GM19239 (cell line): ENCODE results near the gene NUSAP1.
"Not testable (repeated sequence)": the region's sequence is repeated elsewhere in the genome, so short reads cannot be mapped to it uniquely, and the experiment has no call there.

Experiments used
- DNase-seq: peaks from one replicate; pipeline ENCODE4 v3.0.0; 2011; ENCODE audit warnings: low spot score; ENCODE audit not compliant: insufficient read length
- FAIRE-seq: peaks from 2 replicates; lab custom pipeline; 2011; peaks lifted over from hg19 to GRCh38; lab: Jason Lieb, UNC

NUSAP1 gene, protein sequence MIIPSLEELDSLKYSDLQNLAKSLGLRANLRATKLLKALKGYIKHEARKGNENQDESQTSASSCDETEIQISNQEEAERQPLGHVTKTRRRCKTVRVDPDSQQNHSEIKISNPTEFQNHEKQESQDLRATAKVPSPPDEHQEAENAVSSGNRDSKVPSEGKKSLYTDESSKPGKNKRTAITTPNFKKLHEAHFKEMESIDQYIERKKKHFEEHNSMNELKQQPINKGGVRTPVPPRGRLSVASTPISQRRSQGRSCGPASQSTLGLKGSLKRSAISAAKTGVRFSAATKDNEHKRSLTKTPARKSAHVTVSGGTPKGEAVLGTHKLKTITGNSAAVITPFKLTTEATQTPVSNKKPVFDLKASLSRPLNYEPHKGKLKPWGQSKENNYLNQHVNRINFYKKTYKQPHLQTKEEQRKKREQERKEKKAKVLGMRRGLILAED

DNA sequence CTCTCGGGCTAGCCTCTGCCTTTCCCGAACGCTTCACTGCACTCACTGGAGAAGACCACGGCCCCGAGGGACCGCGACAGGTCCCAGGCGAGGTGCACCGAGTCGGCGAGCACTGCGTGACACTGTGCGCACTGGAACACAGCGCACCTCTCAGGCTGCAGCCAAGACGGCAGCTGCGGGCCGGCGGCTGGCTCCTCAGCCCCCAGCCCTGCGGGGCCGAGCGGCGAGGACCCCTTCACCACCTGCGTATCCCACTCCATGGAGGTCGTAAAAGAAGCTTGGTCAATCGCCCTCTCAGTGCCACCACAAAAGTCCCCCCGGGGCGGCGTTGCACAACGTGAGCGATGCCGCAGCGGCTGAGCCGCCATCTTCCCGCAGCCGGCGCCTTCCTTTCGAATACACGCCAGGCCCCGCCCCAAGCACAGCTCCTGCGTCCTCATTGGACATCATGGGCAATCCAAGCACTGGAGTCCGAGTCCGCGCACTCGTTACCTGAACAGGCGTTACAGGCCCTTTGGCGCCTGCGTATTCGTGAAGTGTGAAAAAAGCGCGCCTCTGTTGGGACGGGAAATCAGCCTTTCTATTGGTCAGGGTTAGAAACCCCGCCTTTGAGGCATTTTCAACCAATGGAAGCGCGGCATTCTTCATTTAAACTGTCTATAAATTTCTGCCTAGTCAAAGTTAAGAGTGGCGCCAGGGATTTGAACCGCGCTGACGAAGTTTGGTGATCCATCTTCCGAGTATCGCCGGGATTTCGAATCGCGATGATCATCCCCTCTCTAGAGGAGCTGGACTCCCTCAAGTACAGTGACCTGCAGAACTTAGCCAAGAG is at the start of gene NUSAP1, which contains the start of gene OIP5:
Gene NUSAP1 (plus strand): TSS at position 688 of the 832 bp plus-strand sequence. CDS start 77 bp downstream, at position 765.
Gene OIP5 (minus strand): TSS at position 398 of the 832 bp plus-strand sequence. CDS start 30 bp downstream, at position 368.
- peak; percentile 97 for FAIRE-seq
- peak; percentile 88 for DNase-seq

DNA sequence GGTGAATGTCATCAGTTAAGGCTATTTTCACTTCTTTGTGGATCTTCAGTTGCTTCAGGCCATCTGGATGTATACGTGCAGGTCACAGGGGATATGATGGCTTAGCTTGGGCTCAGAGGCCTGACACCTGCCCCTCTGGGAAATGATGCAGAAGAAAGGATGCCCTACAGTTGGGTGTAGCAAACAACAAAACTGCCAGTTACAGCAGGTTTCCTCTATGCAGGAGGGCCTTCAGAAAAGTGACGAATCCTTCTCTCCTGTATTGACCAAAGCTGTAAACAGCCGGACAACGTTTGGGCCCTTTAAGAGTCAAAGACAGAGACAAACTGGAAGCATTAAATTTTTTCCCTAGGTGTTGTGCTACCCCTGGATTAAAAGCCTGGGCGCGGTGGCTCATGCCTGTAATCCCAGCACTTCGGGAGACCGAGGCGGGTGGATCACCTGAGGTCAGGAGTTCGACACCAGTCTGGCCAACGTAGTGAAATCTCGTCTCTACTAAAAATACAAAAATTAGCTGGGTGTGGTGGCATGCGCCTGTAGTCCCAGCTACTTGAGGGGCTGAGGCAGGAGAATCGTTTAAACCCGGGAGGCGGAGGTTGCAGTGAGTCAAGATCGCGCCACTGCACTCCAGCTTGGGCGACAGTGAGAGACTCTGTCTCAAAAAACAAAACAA is 49.6 kb upstream of the NUSAP1 start:
- not testable (repeated sequence) for FAIRE-seq, DNase-seq

DNA sequence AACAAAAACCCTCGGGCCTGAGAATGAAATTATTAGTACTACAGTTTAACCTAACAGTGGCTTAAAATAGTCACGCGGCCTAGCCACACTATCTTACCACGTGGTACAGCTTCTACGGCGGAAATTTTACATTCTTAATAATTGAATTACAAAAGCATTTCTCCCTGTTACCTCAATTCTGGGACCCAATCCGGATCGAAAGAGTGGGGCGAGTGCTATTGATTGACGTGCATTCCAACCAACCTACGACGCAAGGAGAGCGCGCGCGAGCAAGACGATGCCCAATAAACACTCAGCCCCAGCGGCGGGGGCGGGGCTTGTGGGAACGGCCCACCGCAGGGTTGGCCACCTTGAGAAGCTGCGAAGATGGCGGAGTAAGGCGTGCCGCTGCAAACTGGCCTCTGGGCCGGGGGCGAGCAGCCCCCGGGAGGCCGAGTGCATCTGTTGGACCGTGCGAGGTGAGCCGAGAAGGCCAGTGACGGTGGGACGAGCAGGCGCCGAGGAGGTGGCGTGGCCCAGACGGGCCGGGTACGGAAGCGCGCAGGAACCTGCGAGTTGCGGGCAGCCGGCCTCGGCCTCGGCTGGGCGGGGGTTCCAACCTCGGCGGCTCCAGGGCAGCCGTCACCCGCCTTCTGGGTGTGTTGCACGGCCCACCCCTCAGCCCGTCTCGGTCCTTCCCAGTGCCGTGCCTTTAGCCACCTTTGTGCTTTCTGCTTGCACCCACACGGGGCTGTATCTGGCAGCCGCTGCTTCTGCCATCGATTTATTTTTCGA is 48.8 kb upstream of the NUSAP1 start:
- DNase-seq (peak; percentile 93), FAIRE-seq (peak; percentile 96)

DNA sequence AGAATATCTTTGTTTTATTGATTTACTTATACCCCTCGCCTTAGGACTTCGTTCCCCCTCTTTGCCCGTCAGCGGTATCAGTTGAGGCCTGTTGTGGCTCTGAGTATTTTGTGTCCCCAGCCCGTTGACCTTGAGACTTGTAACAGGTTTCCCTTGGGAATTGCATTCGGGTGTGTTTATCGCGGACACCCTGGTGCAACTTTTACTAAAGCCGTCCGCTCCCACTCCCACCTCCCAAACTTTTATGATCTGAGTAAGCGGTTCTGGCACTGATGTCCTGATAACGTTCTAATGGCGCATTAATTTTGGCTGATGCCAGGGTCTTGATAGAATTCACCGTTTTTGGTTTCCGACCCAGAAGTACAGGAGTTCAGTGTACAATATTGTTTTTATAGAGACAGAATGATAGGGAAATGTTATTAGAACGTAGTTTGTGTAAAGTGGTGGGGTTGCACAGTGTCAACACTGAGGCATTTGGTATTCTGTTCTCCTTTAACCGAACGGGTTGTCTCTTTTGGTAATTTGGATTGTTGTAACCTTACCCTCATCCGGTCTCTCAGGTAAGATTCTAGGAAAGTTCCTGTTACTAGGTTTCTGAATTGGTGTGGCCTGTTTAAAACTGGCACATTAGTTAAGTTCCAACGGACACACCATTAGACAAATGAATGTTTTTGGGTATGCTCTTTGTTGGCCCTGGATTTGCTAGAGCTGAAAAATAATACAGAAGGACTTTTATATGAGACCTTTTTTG is 48.1 kb upstream of the NUSAP1 start:
- DNase-seq (no peak), FAIRE-seq (peak; percentile 70)

DNA sequence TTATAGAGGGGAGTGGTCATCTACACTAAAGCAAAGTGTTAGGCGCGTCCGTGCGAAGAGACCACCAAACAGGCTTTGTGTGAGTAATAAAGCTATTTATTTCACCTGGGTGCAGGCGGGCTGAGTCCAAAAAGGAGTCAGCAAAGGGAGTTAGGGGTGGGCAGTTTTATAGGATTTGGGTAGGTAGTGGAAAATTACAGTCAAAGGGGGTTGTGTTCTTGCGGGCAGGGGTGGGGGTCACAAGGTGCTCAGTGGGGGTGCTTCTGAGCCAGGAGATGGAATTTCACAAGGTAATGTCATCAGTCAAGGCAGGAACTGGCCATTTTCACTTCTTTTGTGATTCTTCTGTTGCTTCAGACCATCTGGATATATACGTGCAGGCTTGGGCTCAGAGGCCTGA is 47.4 kb upstream of the NUSAP1 start:
- DNase-seq (no peak), FAIRE-seq (no peak)

DNA sequence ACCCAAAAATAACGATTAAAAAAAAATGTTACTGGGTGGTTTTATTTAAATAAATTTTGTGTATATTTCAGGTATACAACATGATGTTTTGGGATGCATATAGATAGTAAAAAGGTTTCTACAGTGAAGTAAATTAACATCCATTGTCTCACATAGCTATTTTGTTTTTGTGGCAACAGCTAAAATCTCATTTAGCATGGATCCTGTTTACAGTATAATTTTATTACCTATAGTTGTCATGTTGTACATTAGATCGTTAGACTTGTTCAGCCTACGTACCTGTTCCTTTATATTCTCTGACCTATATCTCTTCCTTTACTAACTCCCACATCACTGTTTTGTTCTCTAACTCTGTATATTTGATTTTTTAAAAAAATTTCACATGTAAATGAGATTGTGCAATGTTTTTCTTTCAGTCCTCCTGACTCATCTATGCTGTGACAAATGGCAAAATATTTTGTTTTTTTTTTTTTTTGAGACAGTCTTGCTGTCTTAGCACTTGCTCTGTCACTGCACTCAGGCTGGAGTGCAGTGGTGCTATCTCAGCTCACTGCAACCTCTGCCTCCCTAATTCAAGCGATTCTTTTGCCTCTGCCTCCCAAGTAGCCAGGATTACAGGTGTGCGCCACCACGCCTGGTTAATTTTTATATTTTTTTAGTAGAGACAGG is 45.9 kb upstream of the NUSAP1 start:
- FAIRE-seq (no peak), DNase-seq (no peak)

DNA sequence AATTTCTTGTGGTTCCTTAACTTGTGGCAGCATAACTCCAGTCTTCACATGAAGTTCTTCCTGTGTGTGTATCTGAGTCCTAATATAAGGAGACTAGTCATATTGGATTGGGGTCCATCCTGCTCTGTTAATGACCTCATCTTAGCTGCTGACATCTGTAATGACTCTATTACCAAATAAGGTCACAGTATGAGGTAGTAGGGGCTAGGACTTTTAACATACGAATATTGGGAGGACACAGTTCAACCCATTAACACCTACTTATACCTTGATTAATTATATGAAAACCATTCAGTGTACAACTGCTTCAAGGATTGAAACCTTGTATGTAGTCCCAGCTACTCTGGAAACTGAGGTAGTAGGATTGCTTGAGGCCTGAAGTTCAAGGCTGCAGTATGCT is 44.2 kb upstream of the NUSAP1 start:
- FAIRE-seq (no peak), DNase-seq (no peak)

DNA sequence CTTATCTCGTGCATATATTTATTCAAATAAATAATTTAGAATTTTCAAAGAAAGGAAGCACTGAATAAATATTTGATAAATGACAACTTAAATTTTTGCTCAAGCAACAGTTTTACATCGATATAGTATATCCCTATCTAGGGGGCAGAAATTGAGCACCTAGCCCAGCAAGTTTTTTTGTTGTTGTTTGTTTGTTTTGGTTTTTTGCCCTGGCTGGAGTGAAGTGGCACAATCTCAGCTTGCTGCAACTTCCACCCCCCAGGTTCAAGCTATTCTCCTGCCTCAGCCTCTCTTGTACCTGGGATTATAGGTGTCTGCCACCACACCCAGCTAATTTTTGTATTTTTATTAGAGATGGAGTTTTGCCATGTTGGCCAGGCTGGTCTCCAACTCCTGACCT is 42.7 kb upstream of the NUSAP1 start:
- DNase-seq (no peak), FAIRE-seq (no peak)

DNA sequence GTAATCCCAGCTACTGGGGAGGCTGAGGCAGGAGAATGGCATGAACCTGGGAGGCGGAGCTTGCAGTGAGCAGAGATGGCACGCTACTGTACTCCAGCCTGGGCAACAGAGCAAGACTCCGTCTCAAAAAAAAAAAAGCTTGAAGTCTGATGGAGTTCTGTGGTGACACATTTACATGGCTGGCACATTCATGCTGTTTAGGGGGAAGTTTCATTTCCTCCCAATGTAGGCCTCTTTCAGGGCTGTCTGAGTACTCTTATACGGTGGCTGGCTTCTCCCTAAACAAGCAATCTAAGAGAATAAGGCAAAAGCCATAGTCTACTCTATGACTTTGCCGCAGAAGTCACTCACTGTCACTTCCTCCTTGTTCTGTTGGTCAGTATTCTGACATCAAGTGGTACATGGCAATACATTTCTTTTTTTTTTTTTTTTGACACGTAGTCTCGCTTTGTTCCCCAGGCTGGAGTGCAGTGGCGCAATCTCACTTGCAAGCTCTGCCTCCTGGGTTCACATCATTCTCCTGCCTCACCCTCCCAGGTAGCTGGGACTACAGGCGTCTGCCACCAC is 41.5 kb upstream of the NUSAP1 start:
- DNase-seq, result no peak
- FAIRE-seq, result peak; percentile 80

DNA sequence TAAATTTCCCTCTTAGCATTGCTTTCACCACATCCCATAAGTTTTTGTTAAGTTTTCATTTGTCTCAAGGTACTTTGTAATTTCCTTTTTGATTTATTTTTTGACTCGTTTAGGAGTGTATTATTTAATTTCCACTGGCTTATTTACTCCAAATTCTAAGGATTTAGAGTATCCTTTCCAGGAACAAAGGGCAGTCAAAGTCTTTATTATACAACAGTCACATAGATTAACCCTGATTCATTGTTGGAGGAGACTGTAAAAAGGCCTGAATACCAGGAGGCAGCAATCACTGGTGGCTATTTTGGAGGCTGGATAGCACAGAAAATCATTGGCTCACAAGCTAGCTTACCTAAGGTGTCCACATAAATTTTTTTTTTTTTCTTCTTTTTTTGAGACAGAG is 40.2 kb upstream of the NUSAP1 start:
- FAIRE-seq, result no peak

DNA sequence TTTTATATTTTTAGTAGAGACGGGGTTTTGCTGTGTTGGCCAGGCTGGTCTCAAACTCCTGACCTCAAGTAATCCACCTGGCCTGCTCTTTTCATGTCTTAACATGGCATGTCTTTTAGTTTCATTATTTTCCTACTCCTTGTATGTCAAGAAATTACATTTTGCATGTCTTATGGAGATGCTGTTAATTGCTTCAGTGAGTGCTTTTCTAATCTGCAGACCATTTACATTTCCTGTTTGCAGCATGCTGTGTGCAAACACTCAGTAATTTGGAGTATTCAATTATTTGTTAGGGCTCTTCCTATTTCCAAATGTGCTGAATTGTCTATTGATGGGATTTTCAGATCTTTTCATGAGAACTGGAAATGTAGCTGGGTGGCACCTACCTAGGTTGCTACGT is 31.5 kb upstream of the NUSAP1 start:
- not testable (repeated sequence) for FAIRE-seq, DNase-seq

More for the DNA sequence above, 40.2 kb upstream of the NUSAP1 start:
- no peak for DNase-seq

DNA sequence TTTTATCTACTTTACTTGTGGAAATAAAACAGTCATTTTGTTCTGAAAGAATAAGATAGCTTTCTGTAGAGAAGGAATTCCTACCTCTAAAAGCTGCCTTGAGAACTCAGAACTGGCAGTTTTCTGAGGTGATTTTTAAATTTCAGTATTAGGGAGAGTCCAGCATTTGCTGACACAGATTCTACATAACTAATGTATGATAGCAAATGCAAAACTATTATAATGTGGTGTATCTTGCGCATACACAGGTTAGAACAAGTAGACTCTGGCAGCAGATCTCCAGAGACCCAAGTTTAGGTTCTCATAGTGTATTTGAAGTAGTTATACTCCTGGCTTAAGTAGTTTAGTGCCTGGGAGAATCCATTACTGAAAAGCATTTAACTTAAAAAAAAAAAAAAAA is 31.1 kb upstream of the NUSAP1 start:
- FAIRE-seq (no peak), DNase-seq (no peak)

DNA sequence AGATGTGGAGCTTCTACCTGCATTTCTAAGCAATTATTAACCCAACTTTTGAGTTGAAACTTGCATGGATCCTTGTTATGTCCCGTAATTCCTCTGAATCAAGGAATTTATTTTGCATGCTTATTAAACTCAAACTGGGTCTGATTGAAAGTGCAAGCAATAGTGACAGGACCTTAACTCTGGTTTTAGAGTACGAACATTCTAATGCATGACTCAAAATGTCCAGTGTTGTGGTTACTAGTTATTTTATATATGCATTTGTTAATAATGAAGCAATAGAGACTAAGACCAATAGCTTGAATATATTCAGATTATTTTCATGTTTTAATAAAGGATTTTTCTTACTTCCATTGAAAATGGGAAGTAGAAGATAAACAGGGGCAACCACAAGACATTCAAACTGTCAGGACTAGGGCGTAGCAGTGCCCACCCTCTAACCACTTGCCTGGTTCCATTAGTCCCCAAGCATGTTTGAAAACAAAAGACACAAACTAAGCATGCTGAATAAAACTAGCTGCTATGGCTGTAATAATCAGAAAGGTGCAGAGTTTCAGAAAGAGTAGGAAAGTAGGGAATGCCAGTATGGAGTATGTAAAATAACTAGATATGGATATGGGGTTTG is 28.4 kb upstream of the NUSAP1 start:
- DNase-seq (no peak), FAIRE-seq (peak; percentile 35)

DNA sequence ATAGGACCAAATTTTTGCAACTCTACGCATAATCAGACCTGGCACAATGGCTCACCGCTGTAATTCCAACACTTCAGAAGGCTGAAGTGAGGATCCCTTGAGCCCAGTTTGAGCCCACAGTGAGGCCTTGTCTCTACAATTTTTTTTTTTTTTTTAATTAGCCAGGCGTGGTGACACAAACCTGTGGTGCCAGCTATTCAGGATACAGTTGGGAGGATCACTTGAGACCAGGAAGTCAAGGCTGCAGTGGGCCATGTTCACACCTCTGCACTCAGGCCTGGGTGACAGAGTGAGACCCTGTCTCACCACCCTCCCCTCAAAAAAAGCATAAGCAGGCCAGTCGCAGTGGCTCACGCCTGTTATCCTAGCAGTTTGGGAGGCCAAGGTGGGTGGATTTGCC is 25.0 kb upstream of the NUSAP1 start:
- FAIRE-seq (no peak), DNase-seq (no peak)

DNA sequence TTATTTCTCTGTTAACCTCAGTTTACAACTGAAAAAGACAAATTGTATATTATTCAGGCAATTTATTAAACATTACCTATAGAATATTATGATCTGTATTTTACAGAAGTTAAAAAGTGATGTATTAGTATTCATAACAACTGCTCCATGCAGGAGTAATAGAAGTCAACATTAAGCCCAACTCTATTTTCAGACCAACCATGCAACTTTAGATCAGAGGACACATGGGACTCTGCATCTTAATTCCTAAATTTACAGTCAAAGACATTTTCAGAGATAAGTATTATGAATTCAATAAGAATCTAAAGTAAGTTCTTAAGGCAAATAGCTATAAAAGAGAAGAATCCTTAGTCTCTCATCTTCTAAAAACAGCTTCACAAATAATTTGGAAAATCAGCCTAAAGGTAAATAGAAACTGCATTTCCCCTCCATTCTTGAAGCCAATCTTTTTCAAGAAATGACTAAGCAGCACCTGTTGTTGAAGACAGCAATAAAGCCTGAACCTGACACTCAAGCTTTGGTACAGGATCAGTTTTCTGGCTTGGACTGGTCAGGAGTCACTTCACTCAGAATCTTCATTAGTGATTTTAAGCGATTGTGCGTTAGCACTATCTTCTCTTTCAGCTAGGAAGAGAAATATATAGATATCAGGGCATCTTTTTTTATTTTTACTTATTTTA is 23.3 kb upstream of the NUSAP1 start:
- FAIRE-seq, result peak; percentile 93
- peak; percentile 44 for DNase-seq

DNA sequence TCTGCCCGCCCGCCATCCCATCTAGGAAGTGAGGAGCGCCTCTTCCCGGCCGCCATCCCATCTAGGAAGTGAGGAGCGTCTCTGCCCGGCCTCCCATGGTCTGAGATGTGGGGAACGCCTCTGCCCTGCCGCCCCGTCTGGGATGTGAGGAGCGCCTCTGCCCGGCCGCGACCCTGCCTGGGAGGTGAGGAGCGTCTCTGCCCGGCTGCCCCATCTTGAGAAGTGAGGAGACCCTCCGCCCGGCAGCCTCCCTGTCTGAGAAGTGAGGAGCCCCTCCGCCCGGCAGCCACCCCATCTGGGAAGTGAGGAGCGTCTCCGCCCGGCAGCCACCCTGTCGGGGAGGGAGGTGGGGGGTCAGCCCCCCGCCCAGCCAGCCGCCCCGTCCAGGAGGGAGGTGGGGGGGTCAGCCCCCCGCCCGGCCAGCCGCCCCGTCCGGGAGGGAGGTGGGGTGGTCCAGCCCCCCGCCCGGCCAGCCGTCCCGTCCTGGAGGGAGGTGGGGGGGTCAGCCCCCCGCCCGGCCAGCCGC is 11.8 kb upstream of the NUSAP1 start:
- DNase-seq, FAIRE-seq: not testable (repeated sequence)

DNA sequence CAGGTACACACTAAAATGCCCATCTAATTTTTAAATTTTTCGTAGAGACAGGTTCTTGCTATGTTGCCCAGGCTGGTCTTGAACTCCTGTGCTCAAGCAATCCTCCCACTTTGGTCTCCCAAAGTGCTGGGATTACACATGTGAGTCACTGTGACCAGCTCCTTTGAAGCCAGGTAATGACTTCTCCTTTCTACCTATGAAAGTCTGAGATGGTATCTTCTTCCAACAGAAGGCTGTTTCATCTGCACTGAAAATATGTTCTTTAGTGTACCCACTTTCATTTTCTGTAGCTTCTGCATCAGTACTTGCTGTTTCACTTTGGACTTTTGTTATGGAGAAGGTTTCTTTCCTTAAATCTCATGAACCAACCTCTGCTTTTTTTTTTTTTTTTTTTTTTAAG is 9.1 kb upstream of the NUSAP1 start:
- FAIRE-seq (peak; percentile 95), DNase-seq (peak; percentile 32)
